Measurements from ENCODE around the gene N4BP3.

DNA sequence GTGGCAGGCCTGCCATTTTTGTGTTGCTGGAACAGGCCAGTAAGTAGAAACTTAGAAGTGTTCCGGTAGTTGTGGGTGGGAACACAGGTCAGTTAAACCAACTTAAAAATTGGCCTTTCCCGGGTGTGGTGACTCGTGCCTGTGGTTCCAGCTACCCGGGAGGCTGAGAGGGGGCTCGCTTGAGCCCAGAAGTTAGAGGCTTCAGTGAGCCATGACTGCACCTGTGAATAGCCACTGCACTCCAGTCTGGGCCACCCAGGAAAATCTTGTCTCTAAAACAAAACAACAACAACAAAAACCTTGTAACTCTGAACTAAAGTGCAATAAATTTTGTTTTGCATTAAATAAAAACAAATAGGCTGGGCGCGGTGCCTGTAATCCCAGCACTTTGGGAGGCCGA is 41.7 kb downstream of the N4BP3 start:
- TF ChIP-seq, protein P1, sequence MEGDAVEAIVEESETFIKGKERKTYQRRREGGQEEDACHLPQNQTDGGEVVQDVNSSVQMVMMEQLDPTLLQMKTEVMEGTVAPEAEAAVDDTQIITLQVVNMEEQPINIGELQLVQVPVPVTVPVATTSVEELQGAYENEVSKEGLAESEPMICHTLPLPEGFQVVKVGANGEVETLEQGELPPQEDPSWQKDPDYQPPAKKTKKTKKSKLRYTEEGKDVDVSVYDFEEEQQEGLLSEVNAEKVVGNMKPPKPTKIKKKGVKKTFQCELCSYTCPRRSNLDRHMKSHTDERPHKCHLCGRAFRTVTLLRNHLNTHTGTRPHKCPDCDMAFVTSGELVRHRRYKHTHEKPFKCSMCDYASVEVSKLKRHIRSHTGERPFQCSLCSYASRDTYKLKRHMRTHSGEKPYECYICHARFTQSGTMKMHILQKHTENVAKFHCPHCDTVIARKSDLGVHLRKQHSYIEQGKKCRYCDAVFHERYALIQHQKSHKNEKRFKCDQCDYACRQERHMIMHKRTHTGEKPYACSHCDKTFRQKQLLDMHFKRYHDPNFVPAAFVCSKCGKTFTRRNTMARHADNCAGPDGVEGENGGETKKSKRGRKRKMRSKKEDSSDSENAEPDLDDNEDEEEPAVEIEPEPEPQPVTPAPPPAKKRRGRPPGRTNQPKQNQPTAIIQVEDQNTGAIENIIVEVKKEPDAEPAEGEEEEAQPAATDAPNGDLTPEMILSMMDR (IDR thresholded peaks at IDR 0.05; ENCODE audit: insufficient read depth, low read length, poor library complexity, severe bottlenecking): no peak
- no peak for TF ChIP-seq EZH2phosphoT487 (conservative IDR thresholded peaks at IDR 0.05; ENCODE audit: low read length)

Measured in SU-DHL-6 (cell line).